ENCODE measurements around the gene GALNTL6.
A peak's percentile ranks its signal among the peaks of the same experiment; 100 is the strongest.

Gene GALNTL6

DNA sequence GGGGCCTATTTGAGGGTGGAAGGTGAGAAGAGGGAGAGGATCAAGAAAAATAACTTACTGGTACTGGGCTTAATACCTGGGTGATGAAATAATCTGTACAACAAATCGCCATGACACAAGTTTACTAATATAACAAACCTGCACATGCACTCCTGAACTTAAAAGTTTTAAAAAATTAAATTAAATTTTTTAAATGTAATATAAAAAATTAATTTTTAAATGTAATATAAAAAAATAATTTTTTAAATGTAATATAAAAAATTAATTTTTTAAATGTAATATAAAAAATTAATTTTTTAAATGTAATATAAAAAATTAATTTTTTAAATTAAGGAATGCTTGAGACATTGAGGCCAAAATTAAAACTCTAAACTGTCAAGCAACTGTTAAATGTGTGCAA is 1231.1 kb downstream of the GALNTL6 start:
- DNase-seq, result no peak

DNA sequence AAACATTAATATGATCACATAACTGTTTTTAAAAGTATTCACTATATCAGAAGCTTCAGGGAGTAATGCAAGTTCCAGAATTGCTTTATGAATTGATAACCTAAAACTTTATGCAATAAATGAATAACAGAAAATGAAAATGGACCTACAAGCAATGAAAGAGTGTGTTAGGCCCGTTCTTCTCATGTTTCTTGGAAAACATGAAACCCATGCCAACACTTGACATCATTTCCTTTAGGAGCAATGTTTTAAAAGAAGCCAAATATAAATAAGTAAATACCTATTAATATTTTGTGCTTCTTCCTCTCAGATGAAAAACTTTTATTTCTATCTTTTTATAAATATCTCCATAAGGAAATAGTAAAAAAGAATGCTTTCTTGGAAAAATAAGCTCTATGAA is 1232.4 kb downstream of the GALNTL6 start:
- DNase-seq, result no peak

DNA sequence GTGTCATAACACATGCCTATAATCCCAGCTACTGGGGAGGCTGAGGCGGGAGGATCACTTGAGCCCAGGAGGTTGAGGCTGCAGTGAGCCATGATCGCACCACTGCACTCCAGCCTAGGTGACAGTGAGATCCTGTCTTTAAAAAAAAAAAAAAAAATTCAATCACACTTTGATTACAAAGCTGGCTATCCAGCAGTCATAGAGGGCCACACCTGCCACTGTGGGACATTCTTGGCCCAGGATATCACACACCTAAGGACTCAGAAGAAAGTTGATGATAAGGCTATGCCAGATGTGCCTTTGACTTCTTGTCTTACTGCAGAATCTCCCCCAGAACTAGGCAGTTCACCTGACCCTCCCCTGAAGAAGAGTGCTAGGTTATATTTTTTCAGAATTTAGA is 1232.9 kb downstream of the GALNTL6 start:
- DNase-seq, result no peak

DNA sequence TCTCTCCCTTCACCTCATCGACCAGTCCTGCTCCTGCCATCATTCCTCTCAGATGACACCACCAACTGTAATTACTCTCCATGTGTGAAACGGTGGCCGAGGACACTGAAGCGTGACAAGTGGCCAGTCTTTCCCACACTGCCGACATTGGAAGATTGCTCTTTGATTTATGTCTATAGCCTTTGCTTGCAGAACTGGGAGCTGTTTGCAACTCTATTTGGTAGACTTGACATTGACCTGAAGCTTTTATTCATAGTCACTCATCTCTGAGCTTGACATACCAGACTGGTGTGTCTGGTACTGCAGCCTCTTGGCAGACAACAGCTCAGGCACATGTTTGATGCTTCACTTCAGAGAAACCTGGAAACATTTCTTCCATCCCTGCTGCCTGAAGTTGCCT is 1233.6 kb downstream of the GALNTL6 start:
- peak; percentile 88 for DNase-seq

DNA sequence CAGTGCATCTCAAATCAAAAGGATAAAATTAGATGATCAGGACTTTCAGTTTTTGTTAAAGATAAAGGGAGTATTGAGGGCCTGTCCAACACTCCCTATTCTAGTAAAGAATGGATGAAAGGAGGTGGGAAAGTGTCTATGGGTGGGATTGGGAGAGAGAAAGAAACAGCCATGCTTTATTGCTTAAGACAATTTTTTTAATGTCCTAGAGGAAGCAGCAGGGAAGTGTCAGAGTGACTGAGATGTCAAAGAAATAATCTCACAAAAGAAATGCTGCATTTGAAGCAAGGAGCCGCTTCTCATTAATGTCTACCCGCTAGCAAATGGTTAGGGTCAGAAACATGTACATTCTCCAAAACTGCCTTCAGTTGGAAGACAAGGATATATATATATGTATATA is 1238.0 kb downstream of the GALNTL6 start:
- DNase-seq, result no peak

DNA sequence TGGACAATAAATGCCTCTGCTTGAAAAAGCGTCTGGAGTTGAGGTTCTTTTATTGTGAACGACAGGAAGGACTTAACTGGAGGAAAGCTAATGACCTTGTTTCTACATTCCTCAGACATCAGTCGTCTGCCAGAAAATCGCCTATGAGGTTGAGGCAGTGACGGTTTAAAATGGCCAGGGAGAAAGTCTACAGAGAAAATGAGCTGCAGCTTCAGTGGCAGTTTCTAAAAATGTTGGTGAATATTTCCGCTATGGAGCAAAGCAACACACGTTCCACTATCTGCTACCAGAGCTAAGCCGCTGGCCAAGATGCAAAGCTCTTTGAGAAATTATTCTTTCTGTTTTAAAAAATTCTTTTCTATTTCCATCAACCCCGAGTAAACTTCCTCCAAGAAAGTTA is 1238.5 kb downstream of the GALNTL6 start:
- no peak for DNase-seq

DNA sequence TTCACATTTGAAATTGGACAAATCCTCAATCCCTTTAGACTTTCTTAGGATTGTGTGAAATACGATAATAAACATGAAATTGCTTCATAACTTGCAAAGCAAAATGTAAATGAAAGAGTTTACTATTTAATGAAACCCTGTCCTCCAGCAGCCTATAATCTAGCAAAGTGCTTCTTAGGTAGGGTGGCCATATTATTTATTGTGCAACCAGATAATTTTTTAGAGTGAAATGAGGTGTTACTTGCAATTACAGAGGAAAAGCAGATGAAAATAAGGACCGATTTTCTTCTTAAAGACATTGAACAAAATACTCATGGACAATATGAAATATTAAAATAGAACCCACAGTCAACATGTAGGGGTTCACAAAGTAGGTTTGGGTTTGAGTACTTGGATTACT is 1239.2 kb downstream of the GALNTL6 start:
- DNase-seq, result no peak

DNA sequence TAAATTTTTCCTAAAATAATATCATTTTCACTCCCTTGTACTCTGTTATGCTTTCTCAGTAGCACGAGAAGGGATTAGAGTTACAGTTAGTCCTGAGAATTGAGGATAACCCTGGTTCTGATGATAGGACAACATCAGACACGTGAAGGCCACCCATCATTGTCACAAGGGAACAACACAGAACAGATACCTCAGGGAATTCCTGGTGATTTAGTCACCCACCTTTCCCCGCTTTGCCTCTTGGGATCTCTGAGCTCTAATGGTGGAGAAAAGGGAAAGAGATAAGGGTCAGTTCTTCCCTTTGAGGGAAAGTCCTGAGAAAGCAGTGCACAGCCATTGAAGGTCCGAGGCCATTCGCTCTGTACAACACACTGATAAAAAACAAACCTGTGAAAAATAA is 1243.1 kb downstream of the GALNTL6 start:
- DNase-seq, result no peak

DNA sequence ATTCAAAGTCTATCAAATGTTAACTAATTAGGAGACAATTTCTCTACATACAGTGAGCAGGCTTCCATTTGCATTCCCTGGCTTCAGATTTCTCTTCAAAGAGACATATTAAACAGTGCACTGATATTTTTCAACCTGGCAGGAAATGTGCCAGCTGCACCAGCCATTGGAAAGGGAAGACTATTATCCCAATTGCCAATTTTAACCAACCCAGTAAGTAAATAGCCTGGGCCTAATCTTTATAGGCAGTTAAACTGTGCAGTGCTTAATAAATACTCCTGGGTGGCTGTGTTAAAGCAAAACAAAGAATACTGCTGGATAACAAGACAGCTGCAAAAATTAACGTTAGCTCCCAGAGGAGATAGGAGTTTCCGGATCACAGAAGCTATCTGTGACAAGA is 1243.5 kb downstream of the GALNTL6 start:
- DNase-seq, result peak; percentile 53

DNA sequence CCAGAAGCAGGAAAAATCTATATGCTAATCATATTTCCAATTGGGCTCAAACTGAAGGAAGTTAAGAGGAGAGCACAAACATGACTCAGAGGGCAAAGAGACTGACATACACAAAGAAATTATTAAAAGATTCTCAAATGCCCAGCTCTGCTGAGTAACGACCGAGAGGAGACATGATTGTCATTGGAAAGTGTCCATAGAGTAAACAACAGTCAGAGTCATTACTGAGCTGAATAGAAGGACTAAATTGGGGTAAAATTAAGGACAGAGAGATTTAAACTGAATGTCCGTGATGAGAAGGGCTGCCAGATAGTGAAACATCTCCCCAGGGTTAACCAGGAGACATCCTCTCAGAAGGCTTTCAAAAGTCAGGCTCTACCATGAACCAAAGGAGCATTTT is 1244.2 kb downstream of the GALNTL6 start:
- peak; percentile 32 for DNase-seq

DNA sequence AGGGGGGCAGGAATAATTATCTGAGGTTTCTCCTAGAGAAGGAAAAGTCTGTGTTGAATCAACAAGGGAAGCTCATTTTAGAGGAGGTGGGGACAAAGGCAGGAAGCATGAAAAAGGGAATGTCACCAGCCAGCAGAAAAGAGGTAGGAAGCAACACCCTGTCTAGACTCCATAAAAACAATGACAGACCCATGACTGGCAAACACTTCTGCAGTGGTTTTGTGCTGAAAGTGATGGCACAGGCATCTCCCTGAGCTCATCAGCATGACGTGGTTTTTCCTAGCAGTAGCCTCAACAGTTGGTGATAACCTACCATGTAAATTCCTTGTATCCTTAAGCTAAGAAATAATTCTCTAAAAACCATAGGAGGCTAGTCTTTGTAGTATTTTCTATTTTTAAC is 1244.7 kb downstream of the GALNTL6 start:
- DNase-seq, result peak; percentile 27

DNA sequence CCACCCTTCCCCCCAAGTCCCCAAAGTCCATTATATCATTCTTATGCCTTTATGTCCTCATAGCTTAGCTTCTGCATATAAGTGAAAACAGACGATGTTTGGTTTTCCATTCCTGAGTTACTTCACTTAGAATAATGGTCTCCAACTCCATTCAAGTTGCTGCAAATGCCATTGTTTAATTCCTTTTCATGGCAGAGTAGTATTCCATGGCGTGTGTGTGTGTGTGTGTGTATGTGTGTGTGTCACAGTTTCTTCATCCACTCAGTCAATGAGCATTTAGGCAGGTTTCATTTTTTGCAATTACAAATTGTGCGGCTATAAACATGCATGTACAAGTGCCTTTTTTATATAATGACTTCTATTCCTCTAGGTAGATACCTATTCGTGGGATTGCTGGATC is 1248.0 kb downstream of the GALNTL6 start:
- no peak for DNase-seq

DNA sequence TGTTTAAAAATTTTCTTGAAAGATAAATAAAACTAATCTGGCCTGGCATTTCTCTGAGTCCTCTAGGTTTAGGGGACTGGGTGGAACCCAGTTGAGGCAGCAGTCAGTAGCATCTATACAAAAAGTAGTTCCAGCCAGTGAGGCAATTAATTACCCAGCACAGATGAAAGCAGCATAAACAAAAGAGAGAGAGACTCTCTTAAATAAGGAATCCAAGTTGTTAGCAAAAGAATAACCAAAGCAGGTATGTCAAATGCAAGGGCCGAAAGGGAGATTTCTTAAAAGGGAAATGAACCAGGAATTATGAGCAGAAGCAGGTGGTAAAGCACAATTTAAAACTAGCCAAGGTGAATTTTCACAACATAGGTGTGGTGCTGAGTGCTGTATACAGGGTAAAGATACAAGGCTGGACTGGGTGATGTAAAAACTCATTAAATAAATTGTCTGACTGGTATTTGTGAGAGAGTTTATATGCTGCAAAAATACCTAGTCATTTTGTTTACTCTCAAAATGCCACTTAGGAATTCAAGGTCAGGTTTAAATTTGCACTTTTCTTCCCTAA is 1260.8 kb downstream of the GALNTL6 start:
- DNase-seq, result no peak

DNA sequence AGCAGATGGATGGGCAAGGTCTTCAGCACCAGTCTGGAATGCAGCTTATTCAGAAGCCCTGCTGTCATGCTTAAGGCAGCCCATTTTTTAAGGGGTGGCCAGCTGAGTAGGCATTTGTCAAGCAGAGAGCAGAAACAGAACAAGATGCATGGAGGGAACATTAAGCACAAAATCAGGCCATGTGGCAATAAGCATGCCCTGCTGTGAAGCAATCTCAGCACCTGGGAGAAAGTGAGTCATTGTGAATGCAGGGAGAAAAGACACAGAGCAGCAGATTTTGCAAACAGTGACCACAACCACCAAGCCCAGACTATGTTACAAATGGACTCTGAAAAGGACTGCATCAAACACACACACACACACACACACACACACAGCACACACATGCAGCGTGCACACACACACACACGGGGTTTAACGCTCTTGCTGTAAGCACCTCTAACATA is 1261.3 kb downstream of the GALNTL6 start:
- DNase-seq, result no peak

DNA sequence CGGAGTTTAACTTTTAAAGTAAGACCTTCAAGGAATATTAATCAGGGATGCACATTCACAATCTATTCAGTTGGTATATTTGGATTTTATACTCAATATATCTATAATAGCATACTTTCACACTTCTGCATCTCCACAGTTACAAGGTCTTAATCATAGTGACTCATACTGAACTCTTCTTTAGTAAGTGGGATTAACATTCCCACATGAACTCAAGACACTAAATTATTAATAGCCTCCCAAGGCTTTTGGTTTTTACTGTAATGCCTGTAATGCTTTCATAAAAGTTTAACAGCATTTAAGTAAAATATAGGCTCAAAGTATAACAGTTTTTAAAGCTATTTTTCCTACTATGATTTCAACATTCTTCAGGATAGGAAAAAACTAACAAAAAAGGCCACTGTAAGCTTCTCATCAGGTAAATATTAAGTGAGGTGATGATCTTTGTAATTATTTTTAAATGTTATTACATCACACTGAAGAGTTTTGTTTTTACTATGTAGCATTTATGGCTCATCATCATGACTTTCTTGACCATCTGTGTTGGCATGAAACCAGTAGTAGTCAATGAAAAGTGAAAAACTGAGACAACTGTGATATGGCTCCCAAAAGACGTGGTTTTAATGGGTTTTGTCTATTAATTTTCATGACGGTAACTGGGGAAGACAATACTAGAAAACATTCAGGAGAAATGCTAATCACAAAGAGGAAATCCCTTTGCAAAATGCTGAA is 1263.9 kb downstream of the GALNTL6 start:
- no peak for DNase-seq

DNA sequence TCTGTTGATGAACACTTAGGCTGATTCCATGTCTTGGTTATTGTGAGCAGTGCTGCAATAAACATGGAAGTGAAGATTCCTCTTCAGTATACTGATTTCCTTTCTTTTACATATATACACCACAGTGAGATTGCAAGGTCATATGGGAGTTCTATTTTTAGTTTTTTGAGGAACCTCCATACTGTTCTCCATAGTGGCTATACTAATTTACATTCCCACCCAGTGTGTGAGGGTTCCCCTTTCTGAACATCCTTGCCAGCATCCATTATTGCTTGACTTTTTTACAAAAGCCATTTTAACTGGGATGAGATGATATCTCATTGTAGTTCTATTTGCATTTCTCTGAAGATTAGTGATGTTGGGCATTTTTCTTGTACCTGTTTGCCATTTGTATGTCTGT is 1274.9 kb downstream of the GALNTL6 start:
- no peak for DNase-seq
